Ovary (tissue), 9 donors: Measurements from ENCODE around the gene SNX24. TPM values are rescaled to one million over a fixed set of nuclear protein-coding genes. Genes with fewer than 3 reads are reported as not detected.
A peak's percentile ranks its signal among the peaks of the same experiment; 100 is the strongest.

Experiments
- DNase-seq, 5 donors: peaks; one replicate each; pipeline ENCODE4 v3.0.0-alpha.2; 2019 to 2020
- H3K27ac ChIP-seq, 2 donors: fragments of 200-600 bp; one replicate each; pipeline versions ENCODE4 v1.5.1 to v1.8.0; 2019 to 2022
- H3K27me3 ChIP-seq: fragments of 200-600 bp; one replicate; pipeline ENCODE4 v1.8.0; 2022
- H3K36me3 ChIP-seq: fragments of 200-600 bp; sonication (generic); one replicate; pipeline ENCODE4 v1.5.1; 2019
- H3K4me1 ChIP-seq: one replicate; pipeline ENCODE4 v1.8.1; 2013; ENCODE audit warnings: mild to moderate bottlenecking, moderate library complexity; ENCODE audit not compliant: insufficient read depth
- H3K4me3 ChIP-seq: fragments of 200-600 bp; sonication (generic); one replicate; pipeline ENCODE4 v1.5.1; 2017
- H3K9me3 ChIP-seq, 2 donors: fragments of 200-600 bp in 1 of 2; sonication (generic) in 1 of 2; one replicate each; pipeline versions ENCODE4 v1.5.1 to v1.8.1; 2013 to 2019; ENCODE audit warnings: mild to moderate bottlenecking in 1 of 2, moderate library complexity in 1 of 2
- CTCF ChIP-seq, 3 donors: fragments of 450-650 bp in 2 of 3; fragments of 200-600 bp in 1 of 3; IDR thresholded peaks; one replicate each; pipeline versions ENCODE4 v1.5.1 to v1.8.0; 2016 to 2022; ENCODE audit warnings: antibody characterized with exemption in 3 of 3, mild to moderate bottlenecking in 1 of 3
- EP300 ChIP-seq: sonication (generic); formaldehyde crosslinking; IDR thresholded peaks from one replicate; pipeline ENCODE4 v1.6.1; 2017; ENCODE audit warnings: antibody characterized with exemption
- POLR2A ChIP-seq: fragments of 450-650 bp; IDR thresholded peaks from one replicate; pipeline ENCODE4 v1.6.1; 2017; ENCODE audit warnings: antibody characterized with exemption, mild to moderate bottlenecking, moderate library complexity
- WGBS, 3 donors: extraction: QIAGEN DNeasy Blood & Tissue Kit in 1 of 3; methylation state at CpG; one replicate each; pipeline versions ENCODE4 v1.1.5 to v1.1.7; 2013 to 2017; 5-methylcytosine and 5-hydroxymethylcytosine counted together
- intact Hi-C, 4 donors: fragments of 100-400 bp; cut with DNase I; formaldehyde crosslinking; loops; one replicate each; pipeline versions ENCODE4 v1.11.0 to v1.15.1; 2022 to 2023
- polyA plus RNA-seq, 2 donors: library from polyadenylated mRNA; stranded (reverse); fragments of 200-250 nt in 1 of 2; fragments of 350-450 nt in 1 of 2; fragmentation: Illumina TruSeq in 1 of 2; extraction: RNeasy Lipid Tissue Mini Kit (QIAGEN cat#74804) in 1 of 2; gene quantifications; one replicate each; pipeline ENCODE4 v1.2.3, GENCODE V29; 2013 to 2014
- total RNA-seq, 7 donors: library from RNA; depleted of rRNA in 2 of 7; stranded (reverse); fragments of >200 nt in 2 of 7; fragmentation: NEBNext Ultra II Directional in 3 of 7; extraction: Animal tissue kit (Norgen Biotek cat#: 25700) in 3 of 7; gene quantifications; one replicate each; pipeline versions ENCODE4 v1.1.0 to v1.2.4, GENCODE V29; 2016 to 2023
- donor health status: DM: no; HTN: no; CAD: no; lungs with moderate emphysema.
- donor health status: DM: no; HTN: no; CAD: no.
- donor health status: Bipolar disorder and iron deficiency.
- donor health status: DM: yes; HTN: yes; CAD: no.
- donor health status: DM: no; HTN: no; CAD: no.
- donor health status: DM: yes; HTN: yes; CAD: no.

Gene SNX24
- total and polyA plus RNA-seq, 9 donors: 4.1 to 19.1 (median 9.0) TPM

GRCh38 chr5:122933956-122934355 lies 88.5 kb downstream of the SNX24 start:
- 90 to 95% (median 94%) methylated on average over 7 of the region's 7 CpGs for WGBS, 3 donors
- no peaks in the 10 kb centered on the region for H3K36me3 ChIP-seq
- DNase-seq: no peak
- H3K27ac ChIP-seq: no peak overlapping the region
- peaks cover 4% of the 10 kb centered on the region for H3K4me1 ChIP-seq
- H3K27me3 ChIP-seq: no peaks in the 10 kb centered on the region
- no peaks in the 10 kb centered on the region for H3K9me3 ChIP-seq
- no peak overlapping the region for H3K4me3 ChIP-seq
- intact Hi-C loops: no loop called here
- no peak for TF ChIP-seq POLR2A
- TF ChIP-seq EP300: no peak
- no peak for TF ChIP-seq CTCF (IDR thresholded peaks at IDR 0.05)

GRCh38 chr5:122936088-122936487 lies 90.7 kb downstream of the SNX24 start:
- no peak for TF ChIP-seq POLR2A
- TF ChIP-seq CTCF (IDR thresholded peaks at IDR 0.05): no peak
- no peak for TF ChIP-seq EP300
- no peak for DNase-seq
- intact Hi-C loops: no loop called here

GRCh38 chr5:122937914-122938313 lies 92.5 kb downstream of the SNX24 start:
- WGBS, 3 donors: 27 to 62% (median 44%) methylated on average over 4 of the region's 4 CpGs
- no peak overlapping the region for H3K27ac ChIP-seq

More at GRCh38 chr5:122936088-122936487, 90.7 kb downstream of the SNX24 start:
- WGBS, 3 donors: 90 to 97% (median 96%) methylated on average over 1 of the region's 1 CpG
- no peaks in the 10 kb centered on the region for H3K36me3 ChIP-seq
- no peaks in the 10 kb centered on the region for H3K9me3 ChIP-seq
- H3K27me3 ChIP-seq: no peaks in the 10 kb centered on the region
- H3K4me3 ChIP-seq: no peak overlapping the region
- H3K27ac ChIP-seq: no peak overlapping the region
- peaks cover 4% of the 10 kb centered on the region for H3K4me1 ChIP-seq

GRCh38 chr5:122940890-122941289 lies 95.5 kb downstream of the SNX24 start:
- Histone ChIP-seq H3K9me3 (no peaks in the 10 kb centered on the region), H3K27ac (no peak overlapping the region), H3K4me1 (peaks cover 4% of the 10 kb centered on the region), H3K4me3 (no peak overlapping the region), H3K27me3 (no peaks in the 10 kb centered on the region), H3K36me3 (no peaks in the 10 kb centered on the region)
- intact Hi-C loops: no loop called here
- TF ChIP-seq CTCF (IDR thresholded peaks at IDR 0.05): no peak
- no peak for TF ChIP-seq POLR2A
- TF ChIP-seq EP300: no peak
- 83 to 99% (median 99%) methylated on average over 3 of the region's 3 CpGs for WGBS, 3 donors
- no peak for DNase-seq

More at GRCh38 chr5:122937914-122938313, 92.5 kb downstream of the SNX24 start:
- Histone ChIP-seq H3K9me3 (no peaks in the 10 kb centered on the region), H3K36me3 (no peaks in the 10 kb centered on the region), H3K4me1 (peaks cover 4% of the 10 kb centered on the region), H3K4me3 (no peak overlapping the region), H3K27me3 (no peaks in the 10 kb centered on the region)
- intact Hi-C loops: no loop called here
- TF ChIP-seq POLR2A (no peak), CTCF (IDR thresholded peaks at IDR 0.05) (no peak), EP300 (no peak)
- DNase-seq: peak in 4 of 5 donors; percentile 28 to 49 (median 32)
